GM21619 (cell line): Measurements from ENCODE around the gene DPYSL3.

Source experiments
- ATAC-seq: cut with Tn5 transposase; IDR thresholded peaks from one replicate; pipeline ENCODE4 v1.9.1; 2021; ENCODE audit not compliant: unreplicated experiment

DPYSL3 gene

GRCh38 chr5:147515269-147515668 lies 5.4 kb upstream of the DPYSL3 start:
- ATAC-seq, result no peak

GRCh38 chr5:147512659-147513379 lies 3.0 kb upstream of the DPYSL3 start:
- ATAC-seq, result no peak

- ATAC-seq, result no peak
Observed at GRCh38 chr5:147510885-147511284, 1.0 kb upstream of the DPYSL3 start.

GRCh38 chr5:147509041-147509709 lies 693 bp downstream of the DPYSL3 start:
- no peak for ATAC-seq

GRCh38 chr5:147508711-147509040 lies 1.2 kb downstream of the DPYSL3 start:
- no peak for ATAC-seq

GRCh38 chr5:147507480-147508126 lies 2.3 kb downstream of the DPYSL3 start:
- no peak for ATAC-seq

GRCh38 chr5:147504535-147504934 lies 5.3 kb downstream of the DPYSL3 start:
- no peak for ATAC-seq

- ATAC-seq, result no peak
Observed at GRCh38 chr5:147504011-147504410, 5.9 kb downstream of the DPYSL3 start.

- no peak for ATAC-seq
Observed at GRCh38 chr5:147490989-147491388, 18.9 kb downstream of the DPYSL3 start.

- no peak for ATAC-seq
Observed at GRCh38 chr5:147487031-147487750, 22.7 kb downstream of the DPYSL3 start.

GRCh38 chr5:147485814-147486213 lies 24.1 kb downstream of the DPYSL3 start:
- no peak for ATAC-seq

GRCh38 chr5:147485046-147485445 lies 24.8 kb downstream of the DPYSL3 start:
- no peak for ATAC-seq

GRCh38 chr5:147484708-147485020 lies 25.2 kb downstream of the DPYSL3 start:
- ATAC-seq, result no peak

- ATAC-seq, result no peak
Observed at GRCh38 chr5:147483961-147484707, 25.7 kb downstream of the DPYSL3 start.

- no peak for ATAC-seq
Observed at GRCh38 chr5:147483188-147483790, 26.6 kb downstream of the DPYSL3 start.

- ATAC-seq, result no peak
Observed at GRCh38 chr5:147482706-147483180, 27.1 kb downstream of the DPYSL3 start.

GRCh38 chr5:147481874-147482705 lies 27.8 kb downstream of the DPYSL3 start:
- ATAC-seq, result no peak

GRCh38 chr5:147481376-147481775 lies 28.5 kb downstream of the DPYSL3 start:
- ATAC-seq, result no peak

GRCh38 chr5:147479949-147480348 lies 29.9 kb downstream of the DPYSL3 start:
- ATAC-seq, result no peak

GRCh38 chr5:147479444-147479843 lies 30.4 kb downstream of the DPYSL3 start:
- ATAC-seq, result no peak
